Measurements from ENCODE around the gene MRPL1.
"Not testable (repeated sequence)": the region's sequence is repeated elsewhere in the genome, so short reads cannot be mapped to it uniquely, and the experiment has no call there.

MRPL1 gene

DNA sequence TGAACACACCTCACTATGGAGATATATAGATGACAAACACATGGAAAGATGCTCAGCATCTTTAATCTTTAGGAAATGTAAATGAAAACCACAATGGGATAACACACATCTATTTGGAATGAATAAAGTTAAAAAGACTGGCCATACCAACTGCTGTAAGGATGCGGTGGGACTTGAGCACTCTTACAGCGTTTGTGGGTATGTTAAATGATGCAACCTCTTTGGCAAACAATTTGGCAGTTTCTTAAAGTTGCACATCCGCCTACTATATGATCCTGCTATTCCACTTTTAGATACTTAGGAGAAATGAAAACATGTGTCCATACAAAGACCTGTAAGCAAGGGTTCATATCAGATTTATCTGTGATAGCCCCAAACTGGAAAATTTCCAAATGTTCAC is 50.7 kb downstream of the MRPL1 start:
- DNase-seq (ENCODE audit: low spot score), result no peak

GRCh38 chr4:77917075-77917474 is 54.4 kb downstream of the MRPL1 start:
- no peak for DNase-seq (ENCODE audit: low spot score)

DNA sequence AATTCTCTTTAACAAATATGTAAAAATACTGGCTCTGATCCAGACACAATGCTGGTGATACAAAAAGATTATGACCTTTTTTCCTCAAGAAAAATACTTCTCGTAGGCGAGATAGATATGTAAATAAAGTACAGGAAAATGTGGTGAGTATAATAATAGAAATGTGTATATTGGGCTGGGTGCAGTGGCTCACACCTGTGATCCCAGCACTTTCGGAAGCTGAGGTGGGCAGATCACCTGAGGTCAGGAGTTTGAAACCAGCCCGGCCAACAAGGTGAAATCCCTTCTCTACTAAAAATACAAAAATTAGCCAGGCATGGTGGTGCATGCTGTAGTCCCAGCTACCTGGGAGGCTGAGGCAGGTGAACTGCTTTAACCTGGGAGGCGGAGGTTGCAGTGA is 55.0 kb downstream of the MRPL1 start:
- no peak for DNase-seq (ENCODE audit: low spot score)

- no peak for DNase-seq (ENCODE audit: low spot score)
These were observed 57.7 kb downstream of the MRPL1 start for GRCh38 chr4:77920371-77920770.

DNA sequence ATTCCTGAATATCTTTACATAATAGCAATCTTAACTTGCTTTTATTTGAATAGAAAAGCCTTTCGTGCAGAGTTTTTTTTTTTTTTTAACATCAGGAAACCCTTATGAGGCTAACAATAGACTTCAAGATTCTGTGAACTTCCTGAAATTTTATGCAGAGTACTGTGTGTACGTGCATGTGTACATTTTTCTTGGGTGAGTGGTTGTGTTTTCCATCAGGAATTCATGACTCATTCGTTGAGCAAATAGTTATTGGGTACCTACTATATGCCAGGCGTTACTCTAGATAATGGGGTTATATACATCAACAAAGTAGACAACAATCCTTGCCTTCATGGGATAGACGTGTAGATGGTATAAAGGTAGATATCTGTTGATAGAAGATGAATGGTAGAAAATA is 59.1 kb downstream of the MRPL1 start:
- DNase-seq (ENCODE audit: low spot score), result no peak

DNA sequence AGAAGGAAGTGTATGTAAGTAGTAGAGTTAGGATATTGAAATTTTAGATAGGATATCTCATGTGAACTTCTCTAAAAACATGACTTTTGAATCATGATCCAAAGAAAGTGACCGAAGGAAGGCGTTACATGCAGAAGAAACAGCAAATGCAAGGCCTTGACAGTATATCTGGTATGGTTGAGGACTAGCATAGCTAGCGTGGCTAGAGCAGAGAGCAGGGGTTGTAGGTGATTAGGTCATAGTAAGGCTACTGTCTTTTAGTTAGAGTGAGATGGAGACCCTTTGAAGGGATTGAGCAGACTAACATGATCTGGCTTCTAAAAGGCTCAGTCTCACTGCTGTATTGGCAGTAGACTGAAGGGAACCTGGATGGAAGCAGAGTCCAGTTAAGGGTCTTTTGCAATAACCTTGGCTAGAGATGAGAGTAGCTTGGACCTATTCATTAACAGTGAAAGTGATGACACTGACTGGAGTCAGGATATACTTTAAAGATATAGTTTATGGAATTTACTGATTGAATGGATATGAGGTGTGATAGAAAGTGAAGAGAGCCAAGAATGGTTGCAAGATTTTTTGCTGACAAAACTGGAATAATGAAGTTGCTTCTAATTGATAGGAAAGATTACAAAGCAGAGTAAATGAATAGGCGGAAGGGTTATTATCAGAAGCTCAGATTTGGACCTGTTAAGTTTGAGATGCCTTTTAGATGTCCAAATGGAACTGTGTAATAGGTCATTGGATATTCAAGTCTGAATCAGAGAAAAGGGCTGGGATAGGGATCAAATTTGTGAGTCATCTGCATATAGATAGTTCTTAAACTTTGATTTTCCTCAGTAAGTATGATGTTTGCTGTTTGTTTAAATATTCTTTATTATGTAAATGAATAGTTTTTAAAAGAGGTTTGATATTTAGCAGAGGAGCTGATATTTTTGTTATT is 59.8 kb downstream of the MRPL1 start:
- DNase-seq (ENCODE audit: low spot score), result no peak

DNA sequence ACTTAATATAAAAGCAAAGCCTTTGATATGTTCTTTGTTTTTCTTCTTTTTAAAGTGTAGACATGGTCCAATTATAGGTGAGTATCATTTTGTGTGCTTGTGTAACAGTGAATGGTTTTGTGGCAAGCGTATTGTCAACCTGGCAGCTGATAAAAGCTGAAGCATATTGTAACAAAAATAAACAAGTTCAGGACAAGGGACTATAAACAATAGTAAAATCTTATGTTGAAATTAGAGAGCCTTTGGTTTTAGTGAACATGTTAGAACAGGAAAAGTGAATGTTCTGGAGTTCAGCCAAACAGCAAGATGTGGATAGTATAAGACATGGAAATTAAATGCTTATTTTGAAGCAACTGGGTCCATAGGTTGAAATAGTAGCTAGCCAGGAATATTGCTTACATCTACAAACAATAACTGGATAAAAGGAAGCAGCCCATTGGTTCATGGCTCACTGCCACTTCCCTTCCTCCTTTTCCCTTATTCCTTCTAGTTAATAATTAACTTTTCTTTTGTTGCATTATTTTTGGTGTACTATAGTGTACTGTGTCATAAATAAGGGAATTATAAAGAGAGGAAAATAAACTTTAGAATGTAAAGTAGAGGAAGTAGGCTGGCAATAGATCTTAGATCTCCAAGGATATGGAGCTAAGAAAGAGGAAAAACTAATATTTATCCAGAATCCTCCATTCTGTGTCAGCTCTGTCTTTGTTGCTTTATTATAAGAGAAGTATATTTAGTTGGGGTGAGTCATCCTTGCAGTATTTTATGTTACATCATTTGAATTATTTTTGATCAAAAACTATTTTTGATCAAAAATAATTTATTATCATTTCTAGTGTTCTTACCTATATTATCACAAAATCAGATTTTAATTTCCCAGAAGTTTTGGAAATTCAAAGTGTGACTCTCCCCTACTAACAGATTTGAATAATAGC is 65.6 kb downstream of the MRPL1 start:
- DNase-seq (ENCODE audit: low spot score), result no peak

DNA sequence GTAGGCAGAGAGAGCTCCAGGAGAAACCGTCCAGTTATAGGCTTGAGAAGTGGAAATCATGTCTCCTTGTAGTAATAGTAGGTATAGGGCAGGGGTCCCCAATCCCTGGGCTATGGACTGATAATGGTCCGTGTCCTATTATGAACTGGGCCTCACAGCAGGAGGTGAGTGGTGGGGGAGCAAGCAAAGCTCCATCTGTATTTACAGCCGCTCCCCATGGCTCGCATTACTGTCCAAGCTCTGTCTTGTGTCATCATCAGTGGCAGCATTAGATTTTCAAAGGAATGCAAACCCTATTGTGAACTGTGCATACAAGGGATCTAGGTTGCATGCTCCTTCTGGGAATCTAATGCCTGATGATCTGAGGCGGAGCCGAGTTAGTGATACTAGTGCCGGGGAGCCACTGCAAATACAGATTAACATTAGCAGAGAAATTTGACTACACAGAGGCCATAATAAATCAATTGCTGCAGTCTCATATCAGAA is 67.6 kb downstream of the MRPL1 start:
- no peak for DNase-seq (ENCODE audit: low spot score)

GRCh38 chr4:77930876-77931275 is 68.2 kb downstream of the MRPL1 start:
- DNase-seq (ENCODE audit: low spot score), result no peak

- no peak for DNase-seq (ENCODE audit: low spot score)
These were observed 69.0 kb downstream of the MRPL1 start for GRCh38 chr4:77931452-77932135.

DNA sequence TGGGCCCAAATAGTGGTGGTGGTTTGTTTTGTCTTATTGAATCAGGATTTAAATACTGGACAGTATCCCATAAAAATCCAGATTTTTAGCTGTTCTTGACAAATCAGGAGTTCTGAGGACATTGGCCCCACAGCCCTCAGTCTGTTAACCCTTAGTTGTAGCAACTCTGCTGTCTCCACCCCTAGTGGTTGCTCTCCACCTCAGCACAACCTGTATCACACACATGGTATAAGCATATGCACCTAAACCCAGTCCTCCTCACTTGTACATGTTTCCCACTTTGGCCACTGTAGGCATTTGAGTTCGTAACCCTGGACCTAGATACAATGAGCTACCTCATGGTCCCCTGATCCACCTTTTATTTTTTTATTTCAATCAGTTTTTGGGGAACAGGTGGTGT is 75.9 kb downstream of the MRPL1 start:
- DNase-seq (ENCODE audit: low spot score), result no peak

GRCh38 chr4:77945929-77946328 is 83.3 kb downstream of the MRPL1 start:
- not testable (repeated sequence) for DNase-seq (ENCODE audit: low spot score)

GRCh38 chr4:77950203-77950602 is 87.6 kb downstream of the MRPL1 start:
- DNase-seq (ENCODE audit: low spot score), result no peak

DNA sequence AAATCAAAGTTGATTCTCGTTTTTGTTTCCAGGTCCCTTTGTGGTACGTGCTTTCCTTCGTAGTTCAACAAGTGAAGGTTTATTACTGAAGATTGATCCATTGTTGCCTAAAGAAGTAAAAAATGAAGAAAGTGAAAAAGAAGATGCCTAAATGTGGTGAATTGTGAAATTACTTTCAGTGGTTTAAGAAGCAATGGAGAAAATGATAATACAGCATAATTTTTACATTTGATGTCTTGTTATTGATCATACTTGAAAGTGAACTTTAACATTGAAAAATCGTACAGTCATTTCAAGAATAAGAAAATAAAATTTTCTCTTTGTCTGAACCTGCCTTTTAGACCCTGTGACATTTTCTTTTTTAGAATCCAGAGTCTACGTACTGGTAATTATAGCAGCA is 89.8 kb downstream of the MRPL1 start:
- no peak for DNase-seq (ENCODE audit: low spot score)

GRCh38 chr4:77954690-77955089 is 92.1 kb downstream of the MRPL1 start:
- DNase-seq (ENCODE audit: low spot score), result no peak

DNA sequence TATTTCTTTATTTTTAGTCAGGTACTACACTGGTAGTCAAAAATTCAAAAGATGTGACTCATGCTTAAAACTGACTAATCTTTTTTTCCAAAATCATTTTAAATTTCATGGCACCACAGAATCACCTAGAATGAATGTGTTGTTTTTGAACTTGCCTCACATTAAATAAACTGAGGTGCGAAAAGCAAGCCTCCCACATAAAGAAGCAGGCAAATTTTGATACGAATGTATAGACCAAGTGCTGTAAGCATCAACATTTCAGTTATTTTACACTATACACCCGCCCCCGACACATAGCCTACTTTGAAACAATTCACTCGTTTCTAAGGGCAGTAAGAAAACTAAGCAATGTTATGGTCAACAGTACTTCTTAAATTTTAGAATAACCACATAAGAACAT is 94.3 kb downstream of the MRPL1 start:
- no peak for DNase-seq (ENCODE audit: low spot score)

- DNase-seq (ENCODE audit: low spot score), result no peak
These were observed 96.3 kb downstream of the MRPL1 start for GRCh38 chr4:77958897-77959296.

GRCh38 chr4:77959566-77960338 is 97.1 kb downstream of the MRPL1 start:
- no peak for DNase-seq (ENCODE audit: low spot score)

- no peak for DNase-seq (ENCODE audit: low spot score)
These were observed 97.7 kb downstream of the MRPL1 start for GRCh38 chr4:77960367-77960766.

DNA sequence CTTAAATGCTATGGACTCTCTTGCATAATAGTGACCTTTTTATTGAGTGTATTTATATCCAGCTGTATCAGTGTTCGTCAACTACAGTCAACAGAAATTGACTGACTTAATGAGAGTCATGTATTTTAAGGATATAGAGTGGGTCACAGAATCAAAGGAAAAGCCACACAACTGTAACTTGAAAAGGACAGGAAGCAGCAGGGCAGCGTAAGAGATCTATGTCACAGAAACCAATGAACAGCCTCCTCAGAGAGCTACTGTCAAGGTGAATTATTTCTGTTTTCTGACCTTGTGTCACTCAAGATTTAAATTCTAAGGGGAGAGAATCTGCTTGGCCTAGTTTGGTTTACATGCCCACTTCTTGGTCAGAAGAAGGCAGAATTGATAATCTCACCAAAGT is 100.4 kb downstream of the MRPL1 start:
- no peak for DNase-seq (ENCODE audit: low spot score)

- not testable (repeated sequence) for DNase-seq (ENCODE audit: low spot score)
These were observed 111.0 kb downstream of the MRPL1 start for GRCh38 chr4:77973657-77974056.
